ENCODE results near the gene ACOT8. TPM values are rescaled to one million over a fixed set of nuclear protein-coding genes. Genes with fewer than 3 reads are reported as not detected.
"Not testable (repeated sequence)": the region's sequence is repeated elsewhere in the genome, so short reads cannot be mapped to it uniquely, and the experiment has no call there.

ACOT8 gene
- total RNA-seq, 2 donors from 2014 or later, result 21.4 to 23.2 TPM

- H3K9me3 Mint-ChIP-seq, result no peaks in the 10 kb centered on the region
- ATAC-seq (replicated peaks), result no peak
- H3K4me1 Mint-ChIP-seq, result peaks cover 15% of the 10 kb centered on the region
- H3K27me3 Mint-ChIP-seq, result no peaks in the 10 kb centered on the region
- peaks cover 55% of the 10 kb centered on the region for H3K36me3 Mint-ChIP-seq (ENCODE audit: low read depth)
- peak overlapping the region; percentile 95 for H3K4me3 Mint-ChIP-seq
- peak overlapping the region; percentile 90 for H3K27ac Mint-ChIP-seq
Measured at GRCh38 chr20:45892049-45892825, 35.0 kb upstream of the ACOT8 start.

- Mint-ChIP-seq H3K9me3 (no peaks in the 10 kb centered on the region), H3K36me3 (ENCODE audit: low read depth) (peaks cover 46% of the 10 kb centered on the region), H3K27ac (peak within 1 kb of the TSS; percentile 90), H3K4me1 (peaks cover 15% of the 10 kb centered on the region), H3K27me3 (no peaks in the 10 kb centered on the region), H3K4me3 (peak within 1 kb of the TSS; percentile 95)
- ATAC-seq (replicated peaks), result peak; percentile 84
Measured at GRCh38 chr20:45890985-45891983, 34.1 kb upstream of the ACOT8 start, which contains the start of the genes CTSA and NEURL2. TSS of gene CTSA (plus strand) at chr20:45891335. CDS start at chr20:45891569, 234 bp downstream. TSS of gene NEURL2 (minus strand) at chr20:45891208. CDS start at chr20:45890991, 217 bp downstream.

GRCh38 chr20:45890077-45890984, 33.1 kb upstream of the ACOT8 start:
- Mint-ChIP-seq H3K36me3 (ENCODE audit: low read depth) (peaks cover 36% of the 10 kb centered on the region), H3K27ac (peak overlapping the region; percentile 90), H3K4me1 (peaks cover 15% of the 10 kb centered on the region), H3K27me3 (no peaks in the 10 kb centered on the region), H3K4me3 (peak overlapping the region; percentile 95), H3K9me3 (no peaks in the 10 kb centered on the region)
- peak; percentile 5 for ATAC-seq (replicated peaks)

GRCh38 chr20:45888681-45889080, 31.5 kb upstream of the ACOT8 start:
- H3K36me3 Mint-ChIP-seq (ENCODE audit: low read depth), result peaks cover 30% of the 10 kb centered on the region
- H3K4me3 Mint-ChIP-seq, result no peak overlapping the region
- ATAC-seq (replicated peaks), result no peak
- H3K27ac Mint-ChIP-seq, result no peak overlapping the region
- no peaks in the 10 kb centered on the region for H3K9me3 Mint-ChIP-seq
- H3K4me1 Mint-ChIP-seq, result peaks cover 14% of the 10 kb centered on the region
- H3K27me3 Mint-ChIP-seq, result no peaks in the 10 kb centered on the region

GRCh38 chr20:45887346-45887715, 30.1 kb upstream of the ACOT8 start, which contains the start of gene SPATA25:
TSS of gene SPATA25 (minus strand) at chr20:45887622. CDS start at chr20:45887590, 32 bp downstream.
- no peaks in the 10 kb centered on the region for H3K27me3 Mint-ChIP-seq
- no peak within 1 kb of the TSS for H3K4me3 Mint-ChIP-seq
- no peak for ATAC-seq (replicated peaks)
- H3K36me3 Mint-ChIP-seq (ENCODE audit: low read depth), result peaks cover 30% of the 10 kb centered on the region
- no peak within 1 kb of the TSS for H3K27ac Mint-ChIP-seq
- peaks cover 17% of the 10 kb centered on the region for H3K4me1 Mint-ChIP-seq
- H3K9me3 Mint-ChIP-seq, result no peaks in the 10 kb centered on the region

- Mint-ChIP-seq H3K4me3 (no peak overlapping the region), H3K27me3 (no peaks in the 10 kb centered on the region), H3K9me3 (no peaks in the 10 kb centered on the region), H3K36me3 (ENCODE audit: low read depth) (peaks cover 29% of the 10 kb centered on the region), H3K4me1 (peaks cover 18% of the 10 kb centered on the region), H3K27ac (no peak overlapping the region)
- no peak for ATAC-seq (replicated peaks)
Measured at GRCh38 chr20:45886590-45887345, 29.6 kb upstream of the ACOT8 start.

- H3K9me3 Mint-ChIP-seq, result no peaks in the 10 kb centered on the region
- peak overlapping the region; percentile 86 for H3K4me3 Mint-ChIP-seq
- H3K36me3 Mint-ChIP-seq (ENCODE audit: low read depth), result peaks cover 29% of the 10 kb centered on the region
- H3K4me1 Mint-ChIP-seq, result peaks cover 28% of the 10 kb centered on the region
- H3K27ac Mint-ChIP-seq, result no peak overlapping the region
- no peak for ATAC-seq (replicated peaks)
- no peaks in the 10 kb centered on the region for H3K27me3 Mint-ChIP-seq
Measured at GRCh38 chr20:45883100-45883469, 25.9 kb upstream of the ACOT8 start.

- ATAC-seq (replicated peaks), result no peak
- Mint-ChIP-seq H3K4me3 (peak overlapping the region; percentile 86), H3K27ac (peak overlapping the region; percentile 87), H3K4me1 (peaks cover 28% of the 10 kb centered on the region), H3K27me3 (no peaks in the 10 kb centered on the region), H3K9me3 (no peaks in the 10 kb centered on the region), H3K36me3 (ENCODE audit: low read depth) (peaks cover 29% of the 10 kb centered on the region)
Measured at GRCh38 chr20:45882469-45883099, 25.4 kb upstream of the ACOT8 start.

- Mint-ChIP-seq H3K4me3 (peak within 1 kb of the TSS; percentile 86), H3K36me3 (ENCODE audit: low read depth) (peaks cover 35% of the 10 kb centered on the region), H3K27me3 (no peaks in the 10 kb centered on the region), H3K27ac (peak within 1 kb of the TSS; percentile 87), H3K9me3 (no peaks in the 10 kb centered on the region), H3K4me1 (peaks cover 28% of the 10 kb centered on the region)
- peak; percentile 96 for ATAC-seq (replicated peaks)
Measured at GRCh38 chr20:45880988-45881788, 24.0 kb upstream of the ACOT8 start, which contains the start of gene ZSWIM1. TSS of gene ZSWIM1 (plus strand) at chr20:45881227. CDS start at chr20:45882593, 1,366 bp downstream.

GRCh38 chr20:45878076-45878761, 21.0 kb upstream of the ACOT8 start:
- Mint-ChIP-seq H3K27ac (no peak overlapping the region), H3K36me3 (ENCODE audit: low read depth) (peaks cover 24% of the 10 kb centered on the region), H3K27me3 (no peaks in the 10 kb centered on the region), H3K4me1 (peaks cover 20% of the 10 kb centered on the region), H3K4me3 (no peak overlapping the region), H3K9me3 (no peaks in the 10 kb centered on the region)
- ATAC-seq (replicated peaks), result no peak

GRCh38 chr20:45874576-45874975, 17.4 kb upstream of the ACOT8 start:
- Mint-ChIP-seq H3K27ac (no peak overlapping the region), H3K4me3 (no peak overlapping the region), H3K4me1 (no peaks in the 10 kb centered on the region), H3K27me3 (no peaks in the 10 kb centered on the region), H3K36me3 (ENCODE audit: low read depth) (peaks cover 12% of the 10 kb centered on the region), H3K9me3 (no peaks in the 10 kb centered on the region)
- ATAC-seq (replicated peaks), result no peak

GRCh38 chr20:45874104-45874481, 16.9 kb upstream of the ACOT8 start:
- ATAC-seq (replicated peaks); H3K27me3 Mint-ChIP-seq; H3K27ac Mint-ChIP-seq; H3K4me3 Mint-ChIP-seq; H3K4me1 Mint-ChIP-seq; H3K9me3 Mint-ChIP-seq: not testable (repeated sequence)
- peaks cover 12% of the 10 kb centered on the region for H3K36me3 Mint-ChIP-seq (ENCODE audit: low read depth)
